Transverse colon (tissue), 4 donors: ENCODE results near the gene C1QTNF12. TPM values are rescaled to one million over a fixed set of nuclear protein-coding genes. Genes with fewer than 3 reads are reported as not detected.

ENCODE experiments used
- DNase-seq: peaks from one replicate; pipeline ENCODE4 v3.0.0-alpha.2; 2019
- H3K27ac ChIP-seq, 4 donors: fragments of 200-600 bp; sonication (generic); 2 replicates each; pipeline ENCODE4 v1.5.1; 2016 to 2018; ENCODE audit warnings: inconsistent platforms in 4 of 4
- H3K27me3 ChIP-seq: fragments of 200-600 bp; sonication (generic); 2 replicates; pipeline ENCODE4 v1.5.1; 2017; ENCODE audit warnings: inconsistent platforms
- H3K36me3 ChIP-seq, 4 donors: fragments of 200-600 bp; sonication (generic); 2 replicates each; pipeline ENCODE4 v1.5.1; 2017 to 2019; ENCODE audit warnings: inconsistent platforms in 4 of 4
- H3K4me1 ChIP-seq, 4 donors: fragments of 200-600 bp; sonication (generic); 2 replicates each; pipeline ENCODE4 v1.5.1; 2017 to 2020; ENCODE audit warnings: inconsistent platforms in 4 of 4
- H3K4me3 ChIP-seq, 4 donors: fragments of 200-600 bp; sonication (generic); 1 replicate in 1 of 4; 2 replicates in 3 of 4; pipeline versions ENCODE4 v1.5.1 to v1.6.1; 2017 to 2019; ENCODE audit warnings: inconsistent platforms in 4 of 4
- H3K9me3 ChIP-seq, 2 donors: fragments of 200-600 bp; sonication (generic); 2 replicates each; pipeline ENCODE4 v1.5.1; 2017 to 2019; ENCODE audit warnings: inconsistent platforms in 2 of 2
- CTCF ChIP-seq, 5 experiments: fragments of 200-600 bp in 3 of 5; fragments of 450-650 bp in 2 of 5; sonication (generic) in 3 of 5; IDR thresholded peaks; 1 replicate in 2 of 5; 2 replicates in 3 of 5; pipeline ENCODE4 v1.5.1; 2016 to 2017; ENCODE audit warnings: antibody characterized with exemption in 5 of 5, inconsistent platforms in 3 of 5, mild to moderate bottlenecking in 2 of 5, moderate library complexity in 1 of 5
- EP300 ChIP-seq: sonication (generic); formaldehyde crosslinking; IDR thresholded peaks from one replicate; pipeline ENCODE4 v1.6.1; 2017; ENCODE audit warnings: antibody characterized with exemption, low read depth
- POLR2A ChIP-seq: fragments of 450-650 bp; IDR thresholded peaks from one replicate; pipeline ENCODE4 v1.6.1; 2016; ENCODE audit warnings: antibody characterized with exemption, mild to moderate bottlenecking, moderate library complexity
- POLR2AphosphoS5 ChIP-seq, 3 donors: sonication (generic); formaldehyde crosslinking; IDR thresholded peaks; one replicate each; pipeline ENCODE4 v1.6.1; 2016; ENCODE audit warnings: antibody characterized with exemption in 3 of 3
- WGBS, 2 donors: methylation state at CpG; one replicate each; pipeline ENCODE4 v1.1.5; 2018; ENCODE audit warnings: low coverage in 1 of 2; 5-methylcytosine and 5-hydroxymethylcytosine counted together
- in situ Hi-C, 4 donors: fragments of 200-750 bp; cut with MboI; loops; one replicate each; pipeline versions ENCODE4 v1.15.0 to v1.15.1; 2017; ENCODE audit warnings: low sequenced_read_pairs in 3 of 4, low pct_ligation_motif_present in 1 of 4, low pct_unique_long_range_greater_than_20kb in 1 of 4
- intact Hi-C: fragments of 100-400 bp; cut with DNase I; formaldehyde crosslinking; loops from one replicate; pipeline ENCODE4 v1.15.1; 2023; ENCODE audit warnings: low total_unique reads
- total RNA-seq, 4 donors: library from RNA; depleted of rRNA; stranded (reverse); fragments of >200 nt; gene quantifications; one replicate each; pipeline ENCODE4 v1.1.0, GENCODE V29; 2016

Gene C1QTNF12
- total RNA-seq, 4 donors from 2014 or later, result 11.9 to 52.8 (median 15.7) TPM; not detected in 1

DNA sequence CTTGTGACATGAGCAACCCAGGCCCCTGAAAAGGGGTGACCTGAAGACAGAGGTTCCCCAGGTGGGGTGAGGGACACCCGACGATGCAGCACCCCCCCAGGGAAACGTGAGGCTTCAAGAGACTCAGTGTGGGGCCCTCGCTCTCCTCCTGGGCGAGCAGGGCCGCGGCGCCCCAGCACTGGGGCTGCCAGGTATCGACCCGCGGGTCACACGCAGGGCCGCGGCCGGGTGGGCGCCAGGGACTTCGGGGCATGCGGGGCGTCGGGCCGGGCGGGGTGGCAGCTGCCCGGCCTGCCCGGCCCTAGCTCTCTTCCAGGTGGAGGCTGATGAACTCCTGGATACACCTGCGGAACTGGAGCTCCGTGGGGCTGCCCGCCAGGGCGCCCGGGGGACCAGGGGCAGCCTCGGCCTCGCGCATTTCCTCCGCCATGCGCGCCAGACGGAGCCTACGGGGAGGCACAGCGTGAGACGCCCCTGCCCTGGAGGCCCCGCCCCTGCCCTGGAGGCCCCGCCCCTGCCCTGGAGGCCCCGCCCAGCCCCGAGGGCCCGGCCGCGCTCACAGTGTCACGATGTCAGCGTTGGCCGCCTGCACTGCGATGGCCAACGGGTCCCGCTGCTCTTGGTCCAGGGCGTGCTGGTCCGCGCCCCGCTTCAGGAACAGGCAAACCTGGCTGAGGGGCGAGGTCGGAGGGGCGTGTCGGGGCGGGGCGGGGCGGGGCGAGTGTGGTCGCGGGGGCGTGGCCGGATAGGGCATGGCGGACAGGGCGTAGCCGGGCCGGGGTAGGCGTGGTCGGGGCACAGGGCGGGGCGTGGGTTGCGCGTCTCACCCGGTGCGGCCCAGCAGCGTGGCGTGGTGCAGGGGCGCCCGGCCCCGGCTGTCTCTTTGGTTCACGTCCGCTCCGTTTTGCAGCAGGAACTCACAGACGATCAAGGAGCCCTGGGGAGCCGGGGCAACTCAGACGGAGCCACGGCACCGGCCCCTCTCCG lies 47.0 kb upstream of the C1QTNF12 start:
- no peaks in the 10 kb centered on the region for H3K36me3 ChIP-seq
- peaks cover 0 to 12% (median 10%) of the 10 kb centered on the region in 4 donors for H3K4me1 ChIP-seq
- no peak overlapping the region for H3K27ac ChIP-seq
- intact Hi-C loops, result no loop called here
- WGBS, 2 donors, result 85% methylated on average over 63 of the region's 94 CpGs; no CpG with 5 or more reads in 1 of the 2 donors
- H3K9me3 ChIP-seq, result no peaks in the 10 kb centered on the region
- DNase-seq, result no peak
- TF ChIP-seq POLR2A, result no peak
- H3K27me3 ChIP-seq, result no peaks in the 10 kb centered on the region
- no peak overlapping the region for H3K4me3 ChIP-seq
- in situ Hi-C loops, result no loop called here

GRCh38 chr1:1292851-1293250 lies 46.3 kb upstream of the C1QTNF12 start:
- no peaks in the 10 kb centered on the region for H3K9me3 ChIP-seq
- intact Hi-C loops, result no loop called here
- DNase-seq, result no peak
- 95% methylated on average over 16 of the region's 18 CpGs; no CpG with 5 or more reads in 1 of the 2 donors for WGBS, 2 donors
- H3K27me3 ChIP-seq, result peaks cover 2% of the 10 kb centered on the region
- H3K36me3 ChIP-seq, result no peaks in the 10 kb centered on the region
- H3K27ac ChIP-seq, result no peak overlapping the region
- H3K4me3 ChIP-seq, result no peak overlapping the region
- peaks cover 0 to 12% (median 10%) of the 10 kb centered on the region in 4 donors for H3K4me1 ChIP-seq
- TF ChIP-seq EP300 (no peak), POLR2AphosphoS5 (IDR thresholded peaks at IDR 0.05) (no peak), CTCF (IDR thresholded peaks at IDR 0.05) (no peak), POLR2A (no peak)
- in situ Hi-C loops, result no loop called here

- TF ChIP-seq CTCF (IDR thresholded peaks at IDR 0.05), result no peak
- Histone ChIP-seq H3K4me3 (no peak overlapping the region), H3K9me3 (no peaks in the 10 kb centered on the region), H3K4me1 (peaks cover 0 to 12% (median 10%) of the 10 kb centered on the region in 4 donors), H3K27me3 (peaks cover 6% of the 10 kb centered on the region), H3K27ac (no peak overlapping the region), H3K36me3 (no peaks in the 10 kb centered on the region)
- in situ Hi-C loops, result no loop called here
- no peak for DNase-seq
- 91% methylated on average over 8 of the region's 9 CpGs; no CpG with 5 or more reads in 1 of the 2 donors for WGBS, 2 donors
- intact Hi-C loops, result no loop called here
Observed at GRCh38 chr1:1292442-1292779, 45.9 kb upstream of the C1QTNF12 start.

GRCh38 chr1:1291548-1292441 lies 45.3 kb upstream of the C1QTNF12 start:
- H3K9me3 ChIP-seq, result no peaks in the 10 kb centered on the region
- H3K36me3 ChIP-seq, result no peaks in the 10 kb centered on the region
- H3K4me1 ChIP-seq, result peaks cover 0 to 12% (median 10%) of the 10 kb centered on the region in 4 donors
- intact Hi-C loops, result loop anchor here (2.0 kb wide), 1 partner anchor 169 kb away; no protein-coding TSS in a partner anchor
- WGBS, 2 donors, result 55% methylated on average over 25 of the region's 45 CpGs; no CpG with 5 or more reads in 1 of the 2 donors
- peak; percentile 85 for DNase-seq
- no peak overlapping the region for H3K4me3 ChIP-seq
- no peak for TF ChIP-seq POLR2A
- peak; percentile 61 to 91 (median 70) for TF ChIP-seq CTCF (IDR thresholded peaks at IDR 0.05)
- no peak for TF ChIP-seq EP300
- TF ChIP-seq POLR2AphosphoS5 (IDR thresholded peaks at IDR 0.05), result peak in 1 of 3 donors; percentile 6
- H3K27me3 ChIP-seq, result peaks cover 12% of the 10 kb centered on the region
- H3K27ac ChIP-seq, result no peak overlapping the region
- in situ Hi-C loops, result no loop called here
